ENCODE measurements around the gene PNPLA7. TPM values are rescaled to one million over a fixed set of nuclear protein-coding genes. Genes with fewer than 3 reads are reported as not detected.

Gene PNPLA7
- total RNA-seq, 1 experiment from 2014 or later = 0.77 TPM

GRCh38 chr9:137416563-137417151 is 133.5 kb downstream of the PNPLA7 start:
- H3K79me2 ChIP-seq (ENCODE audit: low read length) = peaks cover 17% of the 10 kb centered on the region
- H3K36me3 ChIP-seq (ENCODE audit: low read depth, low read length) = no peaks in the 10 kb centered on the region
- no peaks in the 10 kb centered on the region for H4K20me1 ChIP-seq (ENCODE audit: low read length)
- POLR2A ChIA-PET (ENCODE audit: unreplicated experiment) = no interaction called here
- ATAC-seq = no peak
- peaks cover 17% of the 10 kb centered on the region for H3K4me1 ChIP-seq (ENCODE audit: insufficient read depth, low read length)
- CTCF ChIA-PET = no interaction called here
- H3K4me3 ChIP-seq (ENCODE audit: low read length) = no peak overlapping the region
- TF ChIP-seq EZH2phosphoT487 (IDR thresholded peaks at IDR 0.05; ENCODE audit: borderline replicate concordance, low read length) (no peak), EZH2 (IDR thresholded peaks at IDR 0.05; ENCODE audit: low read length, unreplicated experiment) (no peak), CTCF (conservative IDR thresholded peaks at IDR 0.05; ENCODE audit: low read depth, low read length) (no peak)
- H3K27me3 ChIP-seq (ENCODE audit: low read length) = no peaks in the 10 kb centered on the region
- DNase-seq = no peak
- no peaks in the 10 kb centered on the region for H3F3A ChIP-seq (ENCODE audit: low read length, unreplicated experiment)
- H3K27ac ChIP-seq (ENCODE audit: low read length) = no peak overlapping the region
- H3K9me3 ChIP-seq (ENCODE audit: low read length) = no peaks in the 10 kb centered on the region
- no TSS peak for BruUV-seq (replicated peaks)
- no peak overlapping the region for H3K4me2 ChIP-seq (ENCODE audit: low read length)
- no peaks in the 10 kb centered on the region for H3K9me2 ChIP-seq (replicated peaks; ENCODE audit: low read length)
- H3K9ac ChIP-seq (ENCODE audit: low read length) = no peak overlapping the region
- no peak overlapping the region for H2AFZ ChIP-seq (ENCODE audit: low read length)
- intact Hi-C loops (cut with micrococcal nuclease) = no loop called here

- H2AFZ ChIP-seq (ENCODE audit: low read length) = no peak overlapping the region
- no peaks in the 10 kb centered on the region for H4K20me1 ChIP-seq (ENCODE audit: low read length)
- ATAC-seq (no peak), DNase-seq (no peak)
- H3K36me3 ChIP-seq (ENCODE audit: low read depth, low read length) = no peaks in the 10 kb centered on the region
- H3K4me1 ChIP-seq (ENCODE audit: insufficient read depth, low read length) = peaks cover 18% of the 10 kb centered on the region
- no peaks in the 10 kb centered on the region for H3K27me3 ChIP-seq (ENCODE audit: low read length)
- no peaks in the 10 kb centered on the region for H3F3A ChIP-seq (ENCODE audit: low read length, unreplicated experiment)
- H3K4me3 ChIP-seq (ENCODE audit: low read length) = no peak overlapping the region
- no peak overlapping the region for H3K27ac ChIP-seq (ENCODE audit: low read length)
- CTCF ChIA-PET = no interaction called here
- H3K4me2 ChIP-seq (ENCODE audit: low read length) = no peak overlapping the region
- no peak overlapping the region for H3K9ac ChIP-seq (ENCODE audit: low read length)
- intact Hi-C loops (cut with micrococcal nuclease) = no loop called here
- peaks cover 11% of the 10 kb centered on the region for H3K79me2 ChIP-seq (ENCODE audit: low read length)
- H3K9me2 ChIP-seq (replicated peaks; ENCODE audit: low read length) = no peaks in the 10 kb centered on the region
- no peak for TF ChIP-seq EZH2 (IDR thresholded peaks at IDR 0.05; ENCODE audit: low read length, unreplicated experiment)
- TF ChIP-seq CTCF (conservative IDR thresholded peaks at IDR 0.05; ENCODE audit: low read depth, low read length) = no peak
- TF ChIP-seq EZH2phosphoT487 (IDR thresholded peaks at IDR 0.05; ENCODE audit: borderline replicate concordance, low read length) = no peak
- no peaks in the 10 kb centered on the region for H3K9me3 ChIP-seq (ENCODE audit: low read length)
- POLR2A ChIA-PET (ENCODE audit: unreplicated experiment) = interaction anchor here (0.6 kb wide), 1 partner anchor 175 kb away, joined by 8 read pairs; no protein-coding TSS in a partner anchor
- BruUV-seq (replicated peaks) = no TSS peak
Measured at GRCh38 chr9:137416006-137416562, 134.1 kb downstream of the PNPLA7 start.

GRCh38 chr9:137415451-137415850 is 134.8 kb downstream of the PNPLA7 start:
- TF ChIP-seq EZH2phosphoT487 (IDR thresholded peaks at IDR 0.05; ENCODE audit: borderline replicate concordance, low read length) = no peak
- TF ChIP-seq CTCF (conservative IDR thresholded peaks at IDR 0.05; ENCODE audit: low read depth, low read length) = no peak
- TF ChIP-seq EZH2 (IDR thresholded peaks at IDR 0.05; ENCODE audit: low read length, unreplicated experiment) = no peak
- H2AFZ ChIP-seq (ENCODE audit: low read length) = no peak overlapping the region
- no peaks in the 10 kb centered on the region for H3K36me3 ChIP-seq (ENCODE audit: low read depth, low read length)
- ChIA-PET CTCF (no interaction called here), POLR2A (ENCODE audit: unreplicated experiment) (interaction anchor here (0.6 kb wide), 1 partner anchor 175 kb away, joined by 8 read pairs; no protein-coding TSS in a partner anchor)
- H3K4me3 ChIP-seq (ENCODE audit: low read length) = no peak overlapping the region
- H3K4me1 ChIP-seq (ENCODE audit: insufficient read depth, low read length) = peaks cover 21% of the 10 kb centered on the region
- no peaks in the 10 kb centered on the region for H4K20me1 ChIP-seq (ENCODE audit: low read length)
- ATAC-seq (no peak), DNase-seq (no peak)
- intact Hi-C loops (cut with micrococcal nuclease) = no loop called here
- no peaks in the 10 kb centered on the region for H3F3A ChIP-seq (ENCODE audit: low read length, unreplicated experiment)
- H3K27me3 ChIP-seq (ENCODE audit: low read length) = no peaks in the 10 kb centered on the region
- H3K27ac ChIP-seq (ENCODE audit: low read length) = no peak overlapping the region
- H3K9me3 ChIP-seq (ENCODE audit: low read length) = no peaks in the 10 kb centered on the region
- BruUV-seq (replicated peaks) = no TSS peak
- H3K9ac ChIP-seq (ENCODE audit: low read length) = no peak overlapping the region
- no peaks in the 10 kb centered on the region for H3K9me2 ChIP-seq (replicated peaks; ENCODE audit: low read length)
- peaks cover 8% of the 10 kb centered on the region; the same call in 1 of the 2 replicates for H3K79me2 ChIP-seq (ENCODE audit: low read length)
- no peak overlapping the region for H3K4me2 ChIP-seq (ENCODE audit: low read length)
